Measurements from ENCODE around the gene METTL3. TPM values are rescaled to one million over a fixed set of nuclear protein-coding genes. Genes with fewer than 3 reads are reported as not detected.

METTL3 gene
- 35.3 TPM for polyA plus RNA-seq (2012; ENCODE audit: insufficient read length, low read depth)

- TF ChIP-seq TAF1 (IDR thresholded peaks at IDR 0.05; ENCODE audit: borderline replicate concordance, insufficient read depth, low read length), result no peak
- TF ChIP-seq REST (IDR thresholded peaks at IDR 0.05; ENCODE audit: insufficient read depth in 1 of 2, low read depth in 2 of 2, low read length in 2 of 2), result no peak
- TF ChIP-seq FOXP2 (optimal IDR thresholded peaks at IDR 0.05; ENCODE audit: borderline replicate concordance, extremely low read depth, extremely low read length, insufficient read depth), result no peak
- TF ChIP-seq POLR2AphosphoS5 (IDR thresholded peaks at IDR 0.05; ENCODE audit: low read depth, low read length), result peak; percentile 76
- TF ChIP-seq SIN3A (IDR thresholded peaks at IDR 0.05; ENCODE audit: borderline replicate concordance, insufficient read depth, low read length), result no peak
Measured at GRCh38 chr14:21510735-21511657, at the start of gene METTL3. METTL3 (minus strand) TSS chr14:21511340; CDS start chr14:21511223, 117 bp downstream.

GRCh38 chr14:21558703-21559170, 47.6 kb upstream of the METTL3 start:
- TF ChIP-seq TAF1 (IDR thresholded peaks at IDR 0.05; ENCODE audit: borderline replicate concordance, insufficient read depth, low read length) (no peak), SIN3A (IDR thresholded peaks at IDR 0.05; ENCODE audit: borderline replicate concordance, insufficient read depth, low read length) (no peak), REST (IDR thresholded peaks at IDR 0.05; ENCODE audit: insufficient read depth in 1 of 2, low read depth in 2 of 2, low read length in 2 of 2) (no peak), POLR2AphosphoS5 (IDR thresholded peaks at IDR 0.05; ENCODE audit: low read depth, low read length) (no peak), FOXP2 (optimal IDR thresholded peaks at IDR 0.05; ENCODE audit: borderline replicate concordance, extremely low read depth, extremely low read length, insufficient read depth) (no peak)

GRCh38 chr14:21557084-21557901, 46.2 kb upstream of the METTL3 start:
- TF ChIP-seq FOXP2 (optimal IDR thresholded peaks at IDR 0.05; ENCODE audit: borderline replicate concordance, extremely low read depth, extremely low read length, insufficient read depth), result no peak
- TF ChIP-seq REST (IDR thresholded peaks at IDR 0.05; ENCODE audit: insufficient read depth in 1 of 2, low read depth in 2 of 2, low read length in 2 of 2), result no peak
- TF ChIP-seq TAF1 (IDR thresholded peaks at IDR 0.05; ENCODE audit: borderline replicate concordance, insufficient read depth, low read length), result no peak
- TF ChIP-seq SIN3A (IDR thresholded peaks at IDR 0.05; ENCODE audit: borderline replicate concordance, insufficient read depth, low read length), result no peak
- no peak for TF ChIP-seq POLR2AphosphoS5 (IDR thresholded peaks at IDR 0.05; ENCODE audit: low read depth, low read length)

GRCh38 chr14:21556378-21557083, 45.4 kb upstream of the METTL3 start:
- TF ChIP-seq SIN3A (IDR thresholded peaks at IDR 0.05; ENCODE audit: borderline replicate concordance, insufficient read depth, low read length) (no peak), REST (IDR thresholded peaks at IDR 0.05; ENCODE audit: insufficient read depth in 1 of 2, low read depth in 2 of 2, low read length in 2 of 2) (no peak)
